ENCODE data around the gene HAND2.

The HAND2 gene

DNA sequence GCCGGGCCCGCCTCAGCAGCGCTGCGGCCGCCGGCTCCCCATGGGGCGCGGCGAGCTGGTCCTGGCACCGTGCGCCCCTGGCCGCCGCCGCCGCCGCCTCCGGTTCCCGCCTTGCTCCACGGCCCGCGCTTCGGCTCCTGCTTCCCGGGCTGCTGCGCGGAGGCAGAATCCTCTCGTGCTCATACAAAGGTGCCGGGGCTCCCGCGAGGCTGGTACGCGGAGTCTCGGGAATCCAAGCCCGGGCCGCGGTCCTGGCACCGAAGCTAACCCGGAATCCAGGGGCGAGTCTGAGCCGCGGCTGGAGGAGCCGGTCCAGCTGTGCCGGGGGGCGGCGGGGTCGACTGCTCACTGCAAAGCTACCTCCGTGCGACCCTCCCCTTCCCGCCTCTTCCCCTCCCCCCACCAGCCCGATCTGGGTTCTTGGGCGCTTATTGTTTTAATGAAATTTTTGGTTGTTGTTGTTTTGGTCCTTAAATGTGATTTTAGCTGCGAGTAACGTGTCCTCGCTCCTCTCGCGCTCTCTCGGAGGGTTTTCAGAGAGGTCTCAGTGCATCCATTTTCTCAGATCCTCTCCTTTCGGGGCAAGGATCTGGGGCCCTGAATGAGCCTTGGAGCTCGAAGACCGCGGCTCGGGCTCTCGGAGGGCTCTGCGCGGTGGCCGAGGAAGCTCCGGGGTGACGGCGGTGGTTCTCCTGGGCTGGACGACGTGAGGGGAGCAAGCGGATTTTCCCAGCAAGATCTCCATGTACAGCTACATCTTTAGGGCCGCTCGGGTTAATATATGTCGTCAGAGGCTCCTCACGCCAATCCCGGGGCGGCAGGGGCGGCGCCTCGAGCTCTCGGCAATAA, at the start of gene HAND2:
Gene HAND2, minus strand, starts transcription at position 753 of the 849 bp plus-strand sequence. CDS start 940 bp downstream, outside the sequence.
- in situ Hi-C loops (cut with HindIII; ENCODE audit: low pct_unique_long_range_greater_than_20kb, low sequenced_read_pairs) = no loop called here
- TF ChIP-seq JUND (IDR thresholded peaks at IDR 0.05; ENCODE audit: low read depth) = no peak
- no peak for DNase-seq (ENCODE audit: low read depth in 1 of 2, low spot score in 1 of 2)

DNA sequence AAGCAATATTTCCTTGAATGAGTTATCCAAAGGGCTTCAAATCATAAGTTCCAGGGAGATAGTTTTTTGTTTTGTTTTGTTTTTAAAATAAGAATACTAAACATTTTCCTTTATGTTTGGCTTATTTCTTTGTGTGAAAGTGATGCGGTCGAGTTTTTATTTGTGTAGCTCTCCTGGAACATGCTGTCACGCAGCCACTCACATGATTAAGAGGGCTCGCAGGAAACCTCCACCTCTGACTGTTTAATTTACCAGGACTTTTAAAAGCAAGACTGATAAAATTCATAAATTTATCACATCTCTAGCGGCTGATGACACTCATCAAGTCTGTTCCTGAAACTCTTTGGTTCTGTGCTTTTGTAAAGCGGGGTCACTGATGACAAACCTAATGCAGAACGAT, 48.9 kb upstream of the HAND2 start:
- in situ Hi-C loops (cut with HindIII; ENCODE audit: low pct_unique_long_range_greater_than_20kb, low sequenced_read_pairs) = no loop called here
- DNase-seq (ENCODE audit: low read depth in 1 of 2, low spot score in 1 of 2) = no peak
- TF ChIP-seq JUND (IDR thresholded peaks at IDR 0.05; ENCODE audit: low read depth) = no peak

DNA sequence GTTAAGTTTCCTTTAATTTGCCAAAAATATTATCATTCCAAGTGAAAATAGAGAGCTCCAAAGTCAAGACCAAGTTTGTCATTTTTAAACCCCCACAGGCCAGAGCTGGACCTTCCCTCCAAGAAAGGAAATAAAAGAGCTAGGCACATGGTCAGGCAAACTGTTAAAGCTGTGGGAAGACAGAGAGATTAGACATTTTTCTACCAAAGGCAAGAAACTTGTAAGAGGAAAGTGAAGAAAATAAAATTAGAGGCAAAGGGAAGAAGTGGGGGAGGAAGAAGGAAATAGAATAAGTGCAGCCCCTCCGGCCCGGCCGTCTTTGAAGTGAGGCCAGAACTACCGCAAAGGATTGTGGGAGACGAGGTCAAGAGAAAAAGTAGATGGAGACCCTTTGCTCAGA, 47.9 kb upstream of the HAND2 start:
- in situ Hi-C loops (cut with HindIII; ENCODE audit: low pct_unique_long_range_greater_than_20kb, low sequenced_read_pairs) = no loop called here
- no peak for TF ChIP-seq JUND (IDR thresholded peaks at IDR 0.05; ENCODE audit: low read depth)

DNA sequence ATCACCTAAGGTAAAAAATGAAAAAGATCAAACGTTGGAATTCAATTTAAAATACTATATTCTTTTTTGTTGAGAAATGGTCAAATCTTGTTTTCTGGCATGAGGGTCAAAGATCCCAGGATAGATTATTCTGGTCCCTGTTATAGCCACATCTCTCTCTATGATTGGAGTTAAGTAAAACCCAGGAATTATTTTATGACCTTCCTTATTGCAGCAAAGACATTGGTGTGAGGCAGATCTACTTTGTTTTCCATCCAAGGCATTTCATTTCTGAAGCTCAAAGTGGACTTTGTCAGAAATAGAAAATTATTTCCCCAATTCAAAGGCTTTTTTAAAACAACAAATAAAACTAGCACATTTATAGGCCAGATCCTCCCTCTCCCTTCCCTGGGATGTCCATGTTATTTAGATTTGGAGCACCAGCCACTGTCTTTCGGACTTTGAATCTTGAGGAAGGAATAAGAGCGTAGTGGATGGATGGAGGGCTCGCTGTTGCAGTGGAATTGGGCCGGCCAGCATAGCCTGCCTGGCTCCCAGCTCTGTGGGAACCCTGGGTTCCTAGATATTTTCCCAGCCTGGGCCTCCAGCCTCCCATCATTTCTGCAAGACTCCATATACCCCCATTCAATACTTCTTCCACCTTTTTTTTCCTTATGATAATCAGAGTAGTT, 45.6 kb upstream of the HAND2 start:
- no peak for TF ChIP-seq JUND (IDR thresholded peaks at IDR 0.05; ENCODE audit: low read depth)
- in situ Hi-C loops (cut with HindIII; ENCODE audit: low pct_unique_long_range_greater_than_20kb, low sequenced_read_pairs) = no loop called here
- no peak for DNase-seq (ENCODE audit: low read depth in 1 of 2, low spot score in 1 of 2)

More for the DNA sequence above, 47.9 kb upstream of the HAND2 start:
- no peak for DNase-seq (ENCODE audit: low read depth in 1 of 2, low spot score in 1 of 2)

DNA sequence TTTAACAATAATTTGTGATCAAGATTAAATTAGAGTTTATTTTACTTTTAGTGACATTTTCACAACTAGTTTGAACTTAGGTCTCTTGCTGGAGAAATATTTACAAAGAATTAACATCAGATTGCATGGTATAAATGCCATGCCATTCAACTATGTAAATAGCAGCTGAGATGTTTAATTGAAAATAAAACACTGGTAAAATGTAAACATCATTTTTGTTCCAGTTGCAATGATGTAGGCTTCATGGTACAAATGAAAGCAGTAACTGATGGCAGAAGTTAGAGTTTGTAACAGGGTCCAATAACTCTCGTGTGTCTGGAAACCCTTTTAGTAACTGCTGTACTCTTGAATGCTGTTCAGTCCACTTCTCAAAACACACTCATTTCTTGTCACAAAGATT, 43.7 kb upstream of the HAND2 start:
- in situ Hi-C loops (cut with HindIII; ENCODE audit: low pct_unique_long_range_greater_than_20kb, low sequenced_read_pairs) = no loop called here
- DNase-seq (ENCODE audit: low read depth in 1 of 2, low spot score in 1 of 2) = no peak
- TF ChIP-seq JUND (IDR thresholded peaks at IDR 0.05; ENCODE audit: low read depth) = no peak

DNA sequence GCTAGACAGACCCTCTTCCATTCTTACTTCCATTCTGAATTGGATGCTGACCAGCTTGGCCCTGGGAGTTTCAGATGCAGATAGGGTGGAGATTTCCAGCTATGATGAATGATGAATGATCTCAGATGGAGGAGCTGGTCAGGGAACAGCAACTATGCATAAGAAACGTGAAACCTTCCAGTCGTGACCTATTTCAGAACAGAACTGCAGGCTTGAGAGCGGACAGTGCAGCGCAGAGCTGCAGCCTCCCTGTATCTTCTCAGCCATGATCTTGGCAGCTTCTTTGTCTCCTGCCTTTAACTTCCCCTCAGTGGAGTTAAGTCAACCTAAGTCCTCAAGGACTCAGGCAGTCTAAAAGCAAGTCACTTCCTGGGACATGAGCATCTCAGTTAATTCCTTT, 43.3 kb upstream of the HAND2 start:
- no peak for DNase-seq (ENCODE audit: low read depth in 1 of 2, low spot score in 1 of 2)
- in situ Hi-C loops (cut with HindIII; ENCODE audit: low pct_unique_long_range_greater_than_20kb, low sequenced_read_pairs) = no loop called here
- no peak for TF ChIP-seq JUND (IDR thresholded peaks at IDR 0.05; ENCODE audit: low read depth)

DNA sequence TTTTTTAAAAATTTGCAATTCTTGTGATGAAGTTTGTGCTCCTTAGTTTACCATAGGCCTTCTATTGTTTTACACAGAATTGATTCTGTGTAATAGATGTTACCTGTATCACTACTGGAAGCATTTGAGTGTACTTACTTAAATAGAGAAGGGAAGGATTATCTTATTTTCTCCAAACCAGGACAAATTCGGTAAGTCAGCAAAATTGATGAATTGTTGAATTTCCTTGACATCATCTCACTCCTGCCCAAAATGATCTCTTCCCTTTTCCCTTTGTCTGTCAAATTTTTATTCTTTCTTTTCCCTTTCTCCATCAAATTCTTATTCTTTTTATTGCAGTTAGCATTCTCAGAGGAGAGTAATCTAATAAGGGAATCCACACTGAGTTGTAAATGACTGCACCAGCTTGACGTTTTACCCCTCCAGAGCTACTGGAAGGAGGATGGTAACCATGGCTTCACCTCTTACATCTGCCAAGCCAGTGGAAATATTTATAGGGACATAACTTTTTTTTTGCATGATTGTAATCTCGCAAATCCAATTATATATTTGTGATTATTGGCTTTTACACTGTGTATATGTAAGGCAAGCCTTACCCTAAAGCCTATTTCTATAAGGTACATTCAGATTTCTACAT, 42.6 kb upstream of the HAND2 start:
- in situ Hi-C loops (cut with HindIII; ENCODE audit: low pct_unique_long_range_greater_than_20kb, low sequenced_read_pairs) = no loop called here
- TF ChIP-seq JUND (IDR thresholded peaks at IDR 0.05; ENCODE audit: low read depth) = no peak
- no peak for DNase-seq (ENCODE audit: low read depth in 1 of 2, low spot score in 1 of 2)

DNA sequence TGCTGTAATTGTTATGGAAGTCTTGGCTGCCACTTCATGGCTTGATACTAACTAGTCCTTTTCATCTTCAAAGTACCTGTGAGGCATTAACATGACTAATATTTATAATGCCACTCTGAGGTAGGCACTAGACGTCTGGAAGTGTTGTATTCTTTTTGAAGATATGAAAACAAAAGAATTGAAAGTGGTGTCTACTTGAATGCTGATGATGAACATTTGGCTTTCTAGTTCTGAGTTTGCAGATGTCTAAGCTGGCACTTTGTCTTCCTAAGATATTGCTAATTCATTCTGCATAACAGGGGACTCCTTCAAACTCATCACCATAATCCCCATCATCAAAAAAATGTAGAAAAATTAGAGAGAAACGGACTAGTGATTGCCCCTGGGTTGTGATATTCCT, 41.6 kb upstream of the HAND2 start:
- no peak for TF ChIP-seq JUND (IDR thresholded peaks at IDR 0.05; ENCODE audit: low read depth)
- in situ Hi-C loops (cut with HindIII; ENCODE audit: low pct_unique_long_range_greater_than_20kb, low sequenced_read_pairs) = no loop called here
- no peak for DNase-seq (ENCODE audit: low read depth in 1 of 2, low spot score in 1 of 2)

DNA sequence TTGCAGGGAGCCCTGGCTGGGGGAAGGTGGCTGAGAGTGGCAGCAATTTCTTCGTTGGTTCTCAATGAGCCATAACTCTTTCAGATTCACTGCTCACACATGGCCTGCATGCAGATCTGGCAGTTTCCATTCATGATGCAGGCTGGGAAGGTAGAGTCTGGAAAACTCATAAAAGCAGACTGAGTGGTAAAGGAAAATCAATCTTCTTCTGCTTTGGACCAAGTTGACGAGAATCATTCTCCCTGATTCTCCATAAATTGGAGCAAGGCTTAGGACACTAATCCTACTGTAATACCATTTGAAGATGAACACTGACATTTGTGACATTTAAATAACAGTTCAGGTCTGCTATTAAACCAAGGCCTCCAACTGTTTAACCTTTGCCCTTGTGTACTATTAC, 35.3 kb upstream of the HAND2 start:
- DNase-seq (ENCODE audit: low read depth in 1 of 2, low spot score in 1 of 2) = no peak
- no peak for TF ChIP-seq JUND (IDR thresholded peaks at IDR 0.05; ENCODE audit: low read depth)
- in situ Hi-C loops (cut with HindIII; ENCODE audit: low pct_unique_long_range_greater_than_20kb, low sequenced_read_pairs) = no loop called here

DNA sequence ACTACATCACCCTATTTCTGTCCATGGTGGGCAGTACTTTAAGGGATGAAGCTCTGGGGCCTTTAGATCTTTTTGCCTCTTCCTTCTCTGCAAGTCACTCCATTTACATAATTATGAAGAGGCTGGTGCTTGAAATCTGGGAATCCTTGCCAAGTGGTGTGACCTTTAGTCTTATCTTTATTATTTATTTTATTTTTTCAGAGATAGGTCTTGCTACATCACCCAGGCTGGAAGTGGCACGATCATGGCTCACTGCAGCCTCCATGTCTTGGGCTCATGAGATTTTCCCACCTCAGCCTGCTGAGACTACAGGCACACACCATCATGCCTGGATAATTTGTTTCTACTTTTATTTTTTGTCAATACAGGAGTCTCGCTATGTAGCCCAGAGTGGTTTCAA, 34.4 kb upstream of the HAND2 start:
- in situ Hi-C loops (cut with HindIII; ENCODE audit: low pct_unique_long_range_greater_than_20kb, low sequenced_read_pairs) = no loop called here
- DNase-seq (ENCODE audit: low read depth in 1 of 2, low spot score in 1 of 2) = no peak
- no peak for TF ChIP-seq JUND (IDR thresholded peaks at IDR 0.05; ENCODE audit: low read depth)

DNA sequence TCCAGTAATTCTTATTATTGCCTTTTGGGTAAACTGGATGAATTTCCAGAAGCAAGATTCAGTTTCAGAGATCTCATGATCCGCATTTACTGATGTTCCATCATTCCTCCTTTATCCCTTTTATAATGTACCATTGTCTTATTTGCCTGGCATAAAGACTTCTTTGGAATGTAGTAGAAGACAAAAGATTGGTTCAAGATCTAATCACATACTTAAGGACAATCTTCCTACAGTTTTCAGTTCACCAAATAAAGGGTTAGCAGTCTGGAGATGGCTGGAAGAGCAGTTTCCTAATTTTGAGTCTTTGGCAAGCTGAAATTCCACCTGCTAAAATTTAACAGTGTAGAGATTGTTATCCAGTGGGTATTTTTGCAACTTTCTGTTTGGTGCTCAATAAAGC, 30.9 kb upstream of the HAND2 start:
- in situ Hi-C loops (cut with HindIII; ENCODE audit: low pct_unique_long_range_greater_than_20kb, low sequenced_read_pairs) = no loop called here
- no peak for TF ChIP-seq JUND (IDR thresholded peaks at IDR 0.05; ENCODE audit: low read depth)
- DNase-seq (ENCODE audit: low read depth in 1 of 2, low spot score in 1 of 2) = no peak

DNA sequence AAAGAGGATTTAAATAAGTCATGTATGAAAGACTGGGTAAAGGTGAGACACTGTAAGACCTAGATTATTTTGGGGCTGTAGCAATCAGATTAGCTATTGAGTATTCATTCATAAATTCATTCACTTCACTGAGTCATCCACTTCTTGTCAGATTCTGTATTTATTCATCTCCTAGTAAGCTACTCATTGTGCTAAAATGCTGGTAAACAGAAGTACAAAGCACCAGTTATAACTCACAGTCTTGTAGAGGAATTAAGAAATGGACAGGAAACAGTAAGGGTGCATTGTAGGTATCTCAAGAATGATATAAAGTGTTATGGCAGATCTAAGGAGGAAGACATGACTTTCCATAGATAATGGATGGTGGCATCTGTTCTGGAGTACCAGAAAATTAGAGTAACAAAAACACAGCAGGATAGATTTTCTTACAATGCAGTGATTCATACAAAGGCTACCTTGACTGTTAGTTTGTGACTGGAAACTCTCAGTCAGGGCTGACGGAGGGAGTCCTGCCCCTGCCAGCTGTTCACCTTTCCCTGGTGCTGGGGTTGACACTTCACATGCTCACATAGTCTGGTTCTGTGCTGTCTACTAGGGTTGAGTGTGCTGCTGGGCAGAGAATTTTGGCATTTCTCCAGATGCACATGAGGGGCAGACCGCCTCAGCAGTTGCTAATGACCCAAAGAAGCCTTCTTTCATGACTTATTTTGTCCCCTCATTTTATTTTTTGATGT, 26.5 kb upstream of the HAND2 start:
- no peak for TF ChIP-seq JUND (IDR thresholded peaks at IDR 0.05; ENCODE audit: low read depth)
- DNase-seq (ENCODE audit: low read depth in 1 of 2, low spot score in 1 of 2) = no peak
- in situ Hi-C loops (cut with HindIII; ENCODE audit: low pct_unique_long_range_greater_than_20kb, low sequenced_read_pairs) = no loop called here
